Glutamatergic neuron (in vitro differentiated cells): ENCODE measurements around the gene ZG16B. TPM values are rescaled to one million over a fixed set of nuclear protein-coding genes. Genes with fewer than 3 reads are reported as not detected.
A peak's percentile ranks its signal among the peaks of the same experiment; 100 is the strongest.

Experiments
- DNase-seq: peaks from one replicate; pipeline ENCODE4 v3.0.0; 2022
- H3K27ac Mint-ChIP-seq: one replicate; pipeline ENCODE4 v1.8.0; 2020; ENCODE audit warnings: mild to moderate bottlenecking, mixed read lengths, inconsistent platforms; ENCODE audit not compliant: unreplicated experiment
- H3K27me3 Mint-ChIP-seq: one replicate; pipeline ENCODE4 v1.8.0; 2020; ENCODE audit warnings: mild to moderate bottlenecking, moderate library complexity, mixed read lengths, inconsistent platforms; ENCODE audit not compliant: unreplicated experiment
- H3K36me3 Mint-ChIP-seq: one replicate; pipeline ENCODE4 v1.8.0; 2020; ENCODE audit warnings: mild to moderate bottlenecking, mixed read lengths, inconsistent platforms; ENCODE audit not compliant: unreplicated experiment
- H3K4me1 Mint-ChIP-seq: one replicate; pipeline ENCODE4 v1.8.0; 2020; ENCODE audit warnings: mild to moderate bottlenecking, low read depth, mixed read lengths, inconsistent platforms; ENCODE audit not compliant: unreplicated experiment
- H3K4me3 Mint-ChIP-seq: one replicate; pipeline ENCODE4 v1.8.0; 2020; ENCODE audit warnings: mild to moderate bottlenecking, mixed read lengths, inconsistent platforms; ENCODE audit not compliant: unreplicated experiment
- H3K9me3 Mint-ChIP-seq: one replicate; pipeline ENCODE4 v1.8.0; 2020; ENCODE audit warnings: mild to moderate bottlenecking, moderate library complexity, mixed read lengths, inconsistent platforms; ENCODE audit not compliant: unreplicated experiment
- total RNA-seq: library from RNA; stranded (reverse); fragmentation: NEBNext Ultra II Directional; extraction: Animal tissue kit (Norgen Biotek cat#: 25700); gene quantifications from one replicate; pipeline ENCODE4 v1.2.1, GENCODE V29; 2021; ENCODE audit not compliant: unreplicated experiment
- TF ChIP-seq, protein P1 (sequence below): fragments of 200-600 bp; sonication (generic); IDR thresholded peaks from one replicate; pipeline ENCODE4 v1.5.0; 2021; ENCODE audit not compliant: partially characterized antibody, unreplicated experiment

The ZG16B gene
- total RNA-seq, 1 donor from 2014 or later: not detected

DNA sequence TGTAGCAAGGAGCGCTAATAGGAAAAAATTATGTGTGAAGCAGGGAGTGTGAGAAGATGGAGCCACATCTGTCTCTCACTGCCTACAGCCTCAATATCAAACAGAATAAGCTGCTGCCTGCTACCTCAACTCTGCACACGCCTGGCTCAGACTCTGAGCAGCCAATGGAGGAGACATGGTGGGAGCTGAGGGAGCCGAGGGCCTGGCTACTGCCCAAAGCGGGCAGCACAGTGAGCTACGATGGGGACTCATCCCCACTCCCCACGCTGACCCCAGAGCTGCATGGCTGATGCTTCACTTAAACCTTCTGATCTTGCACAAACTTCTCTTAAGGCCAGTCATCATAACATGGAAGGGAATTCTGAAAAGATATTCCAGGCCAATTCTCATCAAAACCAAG is 41.8 kb downstream of the ZG16B start:
- Mint-ChIP-seq H3K27me3 (peaks cover 5% of the 10 kb centered on the region), H3K36me3 (no peaks in the 10 kb centered on the region), H3K4me3 (no peak overlapping the region), H3K4me1 (no peaks in the 10 kb centered on the region), H3K9me3 (peaks cover 2% of the 10 kb centered on the region), H3K27ac (no peak overlapping the region)
- TF ChIP-seq, protein P1, sequence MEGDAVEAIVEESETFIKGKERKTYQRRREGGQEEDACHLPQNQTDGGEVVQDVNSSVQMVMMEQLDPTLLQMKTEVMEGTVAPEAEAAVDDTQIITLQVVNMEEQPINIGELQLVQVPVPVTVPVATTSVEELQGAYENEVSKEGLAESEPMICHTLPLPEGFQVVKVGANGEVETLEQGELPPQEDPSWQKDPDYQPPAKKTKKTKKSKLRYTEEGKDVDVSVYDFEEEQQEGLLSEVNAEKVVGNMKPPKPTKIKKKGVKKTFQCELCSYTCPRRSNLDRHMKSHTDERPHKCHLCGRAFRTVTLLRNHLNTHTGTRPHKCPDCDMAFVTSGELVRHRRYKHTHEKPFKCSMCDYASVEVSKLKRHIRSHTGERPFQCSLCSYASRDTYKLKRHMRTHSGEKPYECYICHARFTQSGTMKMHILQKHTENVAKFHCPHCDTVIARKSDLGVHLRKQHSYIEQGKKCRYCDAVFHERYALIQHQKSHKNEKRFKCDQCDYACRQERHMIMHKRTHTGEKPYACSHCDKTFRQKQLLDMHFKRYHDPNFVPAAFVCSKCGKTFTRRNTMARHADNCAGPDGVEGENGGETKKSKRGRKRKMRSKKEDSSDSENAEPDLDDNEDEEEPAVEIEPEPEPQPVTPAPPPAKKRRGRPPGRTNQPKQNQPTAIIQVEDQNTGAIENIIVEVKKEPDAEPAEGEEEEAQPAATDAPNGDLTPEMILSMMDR: no peak
- no peak for DNase-seq

DNA sequence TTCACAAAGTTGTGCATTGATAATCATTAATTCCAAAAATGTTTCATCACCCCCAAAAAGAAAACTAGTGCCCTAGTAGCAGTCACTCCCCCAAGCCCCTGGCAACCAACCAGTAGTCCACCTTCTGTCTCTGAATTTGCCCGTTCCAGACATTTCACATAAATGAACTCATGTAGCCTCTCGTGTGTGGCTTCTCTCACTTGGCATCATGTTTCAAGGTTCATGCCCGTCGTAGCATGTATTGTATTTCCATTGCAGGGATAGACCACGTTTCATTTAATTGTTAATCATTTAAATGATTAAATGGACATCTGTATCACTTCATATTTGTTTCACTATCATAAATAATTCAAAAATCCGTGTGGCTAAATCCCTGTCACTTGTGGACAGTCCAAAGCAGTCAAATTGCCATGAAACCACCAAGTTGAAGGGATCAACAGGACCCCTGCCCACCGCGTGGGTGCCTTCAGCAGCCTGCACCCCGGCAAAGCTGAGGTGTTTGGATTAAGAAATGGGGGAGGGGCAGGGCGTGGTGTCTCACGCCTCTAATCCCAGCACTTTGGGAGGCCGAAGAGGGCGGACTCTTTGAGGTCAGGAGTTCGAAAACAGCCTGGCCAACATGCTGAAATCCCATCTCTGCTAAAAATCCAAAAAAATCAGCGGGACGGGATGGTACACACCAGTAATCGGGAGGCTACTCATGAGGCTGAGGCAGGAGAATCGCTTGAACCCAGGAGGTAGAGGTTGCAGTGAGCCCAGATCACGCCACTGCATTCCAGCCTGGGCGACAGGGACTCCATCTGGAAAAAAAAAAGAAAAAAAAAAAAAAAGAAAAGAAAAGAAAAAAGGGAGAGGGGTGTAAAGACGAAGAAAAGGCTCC is 44.2 kb downstream of the ZG16B start:
- no peak for DNase-seq
- Mint-ChIP-seq H3K4me1 (no peaks in the 10 kb centered on the region), H3K9me3 (peaks cover 2% of the 10 kb centered on the region), H3K4me3 (no peak overlapping the region), H3K27me3 (peaks cover 5% of the 10 kb centered on the region), H3K27ac (no peak overlapping the region), H3K36me3 (no peaks in the 10 kb centered on the region)
- TF ChIP-seq, protein P1: no peak

DNA sequence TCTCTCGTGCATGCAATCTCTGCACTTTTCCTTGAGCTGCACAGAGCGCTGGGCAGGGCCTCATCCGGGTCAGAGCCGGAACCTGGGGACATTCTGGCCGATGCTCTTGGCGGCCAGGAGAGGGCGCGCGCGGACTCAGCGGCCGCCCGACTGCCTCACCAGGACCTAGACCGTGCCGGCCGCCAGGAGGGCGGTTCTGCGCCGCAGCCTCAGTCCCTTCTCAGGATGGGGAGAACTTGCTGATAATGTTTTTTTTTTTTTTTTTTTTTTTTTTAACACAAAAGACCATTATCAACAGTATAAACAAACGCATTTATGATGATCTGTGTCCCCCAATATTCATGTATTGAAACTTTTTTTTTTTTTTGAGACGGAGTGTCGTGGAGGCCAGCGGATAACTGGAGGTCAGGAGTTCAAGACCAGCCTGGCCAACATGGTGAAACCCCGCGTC is 44.8 kb downstream of the ZG16B start:
- TF ChIP-seq, protein P1: peak; percentile 85
- H3K4me3 Mint-ChIP-seq: peak overlapping the region; percentile 25
- DNase-seq: peak; percentile 69
- H3K27me3 Mint-ChIP-seq: peaks cover 6% of the 10 kb centered on the region
- no peaks in the 10 kb centered on the region for H3K4me1 Mint-ChIP-seq
- no peak overlapping the region for H3K27ac Mint-ChIP-seq
- no peaks in the 10 kb centered on the region for H3K36me3 Mint-ChIP-seq
- peaks cover 4% of the 10 kb centered on the region for H3K9me3 Mint-ChIP-seq

DNA sequence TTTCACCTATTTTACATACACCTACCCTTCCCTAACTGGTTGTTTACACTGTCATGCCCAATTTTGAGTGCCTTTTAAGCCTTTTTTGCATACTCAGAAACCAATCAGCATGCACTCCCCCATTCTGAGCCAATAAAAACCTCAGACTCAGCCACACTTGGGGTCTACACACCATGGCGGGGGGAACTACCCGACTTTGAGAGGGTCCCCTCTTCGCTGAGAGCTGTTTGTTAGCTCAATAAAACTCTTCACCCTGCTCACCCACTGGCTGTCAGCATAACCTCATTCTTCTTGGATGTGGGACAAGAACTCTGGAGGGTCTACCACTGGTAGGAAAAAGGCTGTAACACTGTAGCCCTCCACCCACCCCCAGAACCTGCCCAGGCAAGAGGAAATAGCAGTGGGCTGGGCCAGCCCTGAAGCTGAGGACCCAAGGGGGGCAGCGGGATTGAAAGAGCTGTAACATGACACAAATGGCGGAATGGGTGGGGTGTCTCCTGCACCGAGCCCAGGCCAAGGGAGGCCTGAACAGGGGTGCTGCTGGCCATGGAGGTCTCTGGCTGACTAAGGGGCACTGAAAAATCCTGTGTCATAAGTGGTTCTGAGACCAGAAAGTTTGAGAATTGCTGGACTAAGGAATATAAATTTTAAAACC is 49.9 kb downstream of the ZG16B start:
- Mint-ChIP-seq H3K36me3 (no peaks in the 10 kb centered on the region), H3K27me3 (peaks cover 10% of the 10 kb centered on the region), H3K4me1 (peaks cover 4% of the 10 kb centered on the region), H3K9me3 (peaks cover 3% of the 10 kb centered on the region), H3K4me3 (no peak overlapping the region), H3K27ac (no peak overlapping the region)
- no peak for DNase-seq
- TF ChIP-seq, protein P1: no peak

Other genes starting within 250 kb of the ZG16B start
- 41.2 TPM for gene KCTD5, start 147.8 kb upstream of the ZG16B start, total RNA-seq
- gene PRSS27, start 110.1 kb upstream of the ZG16B start, total RNA-seq: 10.8 TPM
- 699 TPM for gene SRRM2, start 77.7 kb upstream of the ZG16B start, total RNA-seq
- gene ELOB, start 53.0 kb upstream of the ZG16B start, total RNA-seq: 183 TPM
- 0.39 TPM for gene PRSS33, start 42.7 kb upstream of the ZG16B start, total RNA-seq
- gene PRSS41, start 31.8 kb upstream of the ZG16B start, total RNA-seq: not detected
- not detected for gene PRSS21, start 13.1 kb upstream of the ZG16B start, total RNA-seq
- not detected for gene PRSS22, start 27.9 kb downstream of the ZG16B start, total RNA-seq
- 30.5 TPM for gene FLYWCH2, start 52.9 kb downstream of the ZG16B start, total RNA-seq
- 77.1 TPM for gene FLYWCH1, start 81.6 kb downstream of the ZG16B start, total RNA-seq
- 12.8 TPM for gene KREMEN2, start 134.0 kb downstream of the ZG16B start, total RNA-seq
- gene PAQR4, start 139.0 kb downstream of the ZG16B start, total RNA-seq: 69.1 TPM
- gene PKMYT1, start 150.1 kb downstream of the ZG16B start, total RNA-seq: 8.5 TPM
- 0.39 TPM for gene CLDN9, start 182.6 kb downstream of the ZG16B start, total RNA-seq
- gene CLDN6, start 187.9 kb downstream of the ZG16B start, total RNA-seq: 31.1 TPM
- gene TNFRSF12A, start 190.1 kb downstream of the ZG16B start, total RNA-seq: 4.2 TPM
- 117 TPM for gene HCFC1R1, start 193.6 kb downstream of the ZG16B start, total RNA-seq
- gene THOC6, start 193.7 kb downstream of the ZG16B start, total RNA-seq: 30.2 TPM
- not detected for gene BICDL2, start 206.6 kb downstream of the ZG16B start, total RNA-seq
- gene MMP25, start 216.3 kb downstream of the ZG16B start, total RNA-seq: not detected
- 1.3 TPM for gene IL32, start 235.3 kb downstream of the ZG16B start, total RNA-seq